ENCODE data around the gene AGK. TPM values are rescaled to one million over a fixed set of nuclear protein-coding genes. Genes with fewer than 3 reads are reported as not detected.
"Not testable (repeated sequence)": the region's sequence is repeated elsewhere in the genome, so short reads cannot be mapped to it uniquely, and the experiment has no call there.

Gene AGK
- total RNA-seq, 1 donor from 2014 or later = 15.3 TPM

DNA sequence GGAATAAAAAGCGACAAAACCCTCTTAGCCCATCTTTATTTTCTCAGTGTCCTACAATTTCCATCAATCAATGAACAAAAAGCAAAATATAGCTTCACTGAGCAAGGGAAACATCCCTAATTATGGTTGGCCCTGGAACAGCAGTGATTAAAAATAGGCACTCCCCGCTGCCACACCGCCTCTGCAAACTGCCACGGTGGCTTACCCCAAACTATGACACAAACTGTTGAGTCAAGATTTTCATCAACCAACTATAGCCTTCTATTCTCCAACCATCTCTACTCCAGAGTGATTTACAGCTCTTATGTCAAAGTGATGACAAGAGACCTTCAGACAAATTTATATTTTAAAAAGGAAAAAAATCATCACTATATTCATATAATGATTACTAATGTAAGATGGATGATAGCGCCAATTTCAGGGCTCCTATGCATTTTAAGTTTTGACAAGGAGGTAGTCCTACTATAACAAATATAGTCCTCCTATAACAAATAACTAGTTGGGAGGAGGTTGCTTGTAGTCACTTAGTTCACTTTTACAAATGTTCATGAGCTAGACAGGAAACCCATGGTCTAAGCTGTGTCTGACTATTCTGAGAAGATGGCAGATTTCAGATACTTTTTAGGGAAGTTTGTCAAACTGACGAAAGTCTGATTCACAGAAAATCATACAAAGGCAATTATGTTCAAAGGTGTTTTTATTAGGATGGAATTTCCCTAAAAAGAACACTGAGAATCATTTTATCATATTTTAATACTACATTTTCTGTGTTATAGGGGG lies 124.4 kb downstream of the AGK start:
- DNase-seq (ENCODE audit: low read depth in 2 of 2) = peak in 1 of 2 donors; percentile 70

GRCh38 chr7:141676618-141677017 lies 125.4 kb downstream of the AGK start:
- DNase-seq (ENCODE audit: low read depth in 2 of 2) = no peak

DNA sequence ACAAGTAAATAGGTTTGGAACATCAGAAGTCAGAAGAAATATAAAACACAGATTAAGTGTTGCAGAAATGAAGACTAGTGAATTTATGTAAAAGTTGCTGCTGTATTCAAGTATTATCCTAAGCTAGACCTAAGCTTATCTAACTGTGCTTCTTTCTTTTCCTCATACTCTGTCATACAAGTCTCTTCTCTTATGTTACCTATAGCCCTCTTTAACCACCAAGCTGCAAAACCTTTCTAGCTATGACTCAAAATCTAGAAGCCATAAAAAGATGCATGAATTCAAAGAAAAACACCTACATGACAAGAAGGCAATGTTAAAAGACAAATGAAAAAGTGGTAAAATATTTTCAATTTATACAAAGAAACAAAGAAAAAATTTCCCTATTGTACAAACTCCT lies 127.8 kb downstream of the AGK start:
- no peak for DNase-seq (ENCODE audit: low read depth in 2 of 2)

GRCh38 chr7:141685285-141686023 lies 134.2 kb downstream of the AGK start:
- DNase-seq (ENCODE audit: low read depth in 2 of 2) = no peak

DNA sequence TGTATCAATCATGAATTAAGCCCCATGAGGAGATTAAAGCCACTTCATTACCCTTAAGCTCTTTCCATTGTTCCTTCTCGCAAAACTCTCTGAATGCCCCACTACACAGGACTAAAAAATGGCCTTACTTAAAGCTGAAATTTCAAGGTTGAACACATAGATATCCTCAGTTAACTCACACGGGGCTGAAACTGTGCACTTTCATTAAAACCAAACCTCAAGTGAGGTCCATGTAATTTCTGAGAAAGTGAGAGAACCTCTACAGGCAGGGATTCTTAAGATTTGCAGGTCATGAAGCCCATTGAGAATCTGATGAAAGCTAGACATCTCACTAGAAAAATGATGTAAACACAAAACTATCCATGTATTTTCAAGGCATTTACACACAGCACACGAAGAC lies 134.9 kb downstream of the AGK start:
- DNase-seq (ENCODE audit: low read depth in 2 of 2) = no peak

- DNase-seq (ENCODE audit: low read depth in 2 of 2) = no peak
Measured at GRCh38 chr7:141686670-141687069, 135.5 kb downstream of the AGK start.

GRCh38 chr7:141688043-141688442 lies 136.8 kb downstream of the AGK start:
- no peak for DNase-seq (ENCODE audit: low read depth in 2 of 2)

GRCh38 chr7:141689072-141689825 lies 138.0 kb downstream of the AGK start:
- not testable (repeated sequence) for DNase-seq (ENCODE audit: low read depth in 2 of 2)

GRCh38 chr7:141691540-141691939 lies 140.3 kb downstream of the AGK start:
- DNase-seq (ENCODE audit: low read depth in 2 of 2) = no peak

- DNase-seq (ENCODE audit: low read depth in 2 of 2) = no peak
Measured at GRCh38 chr7:141691961-141692360, 140.8 kb downstream of the AGK start.

- DNase-seq (ENCODE audit: low read depth in 2 of 2) = no peak
Measured at GRCh38 chr7:141693082-141693481, 141.9 kb downstream of the AGK start.

GRCh38 chr7:141695803-141696289 lies 144.6 kb downstream of the AGK start:
- DNase-seq (ENCODE audit: low read depth in 2 of 2) = no peak

- peak; percentile 36 to 63 for DNase-seq (ENCODE audit: low read depth in 2 of 2)
Measured at GRCh38 chr7:141696348-141696747, 145.1 kb downstream of the AGK start.

DNA sequence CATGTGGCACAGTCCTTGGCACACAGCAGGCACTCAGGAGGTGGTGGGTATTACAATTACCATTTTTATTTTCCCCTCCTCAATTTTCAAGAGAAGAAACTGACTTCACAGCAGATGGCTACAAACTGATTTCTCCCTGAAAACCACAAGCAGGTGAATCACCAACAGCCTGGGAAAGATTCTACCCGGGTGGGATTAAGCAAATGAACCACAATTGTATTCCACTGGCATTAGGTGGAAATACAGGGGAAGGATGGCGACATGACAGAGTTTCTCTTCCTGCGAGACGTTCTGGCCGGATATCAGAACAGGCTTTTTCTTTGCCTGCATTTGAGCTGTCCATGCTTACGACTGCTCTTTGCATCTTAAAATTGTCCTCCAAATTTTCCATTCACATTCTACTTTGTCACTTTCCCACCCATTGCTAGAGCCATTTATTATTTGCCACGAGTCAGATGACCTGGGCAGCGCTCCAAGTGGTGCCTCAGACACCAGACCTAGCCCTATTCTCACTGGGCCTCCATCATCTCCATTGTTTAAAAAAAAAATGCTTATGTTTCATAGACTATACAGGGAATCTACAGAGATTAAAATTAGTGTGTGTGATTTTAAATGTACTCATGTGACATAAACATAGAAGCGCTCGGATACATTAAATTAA lies 146.1 kb downstream of the AGK start:
- peak; percentile 68 to 89 for DNase-seq (ENCODE audit: low read depth in 2 of 2)

DNA sequence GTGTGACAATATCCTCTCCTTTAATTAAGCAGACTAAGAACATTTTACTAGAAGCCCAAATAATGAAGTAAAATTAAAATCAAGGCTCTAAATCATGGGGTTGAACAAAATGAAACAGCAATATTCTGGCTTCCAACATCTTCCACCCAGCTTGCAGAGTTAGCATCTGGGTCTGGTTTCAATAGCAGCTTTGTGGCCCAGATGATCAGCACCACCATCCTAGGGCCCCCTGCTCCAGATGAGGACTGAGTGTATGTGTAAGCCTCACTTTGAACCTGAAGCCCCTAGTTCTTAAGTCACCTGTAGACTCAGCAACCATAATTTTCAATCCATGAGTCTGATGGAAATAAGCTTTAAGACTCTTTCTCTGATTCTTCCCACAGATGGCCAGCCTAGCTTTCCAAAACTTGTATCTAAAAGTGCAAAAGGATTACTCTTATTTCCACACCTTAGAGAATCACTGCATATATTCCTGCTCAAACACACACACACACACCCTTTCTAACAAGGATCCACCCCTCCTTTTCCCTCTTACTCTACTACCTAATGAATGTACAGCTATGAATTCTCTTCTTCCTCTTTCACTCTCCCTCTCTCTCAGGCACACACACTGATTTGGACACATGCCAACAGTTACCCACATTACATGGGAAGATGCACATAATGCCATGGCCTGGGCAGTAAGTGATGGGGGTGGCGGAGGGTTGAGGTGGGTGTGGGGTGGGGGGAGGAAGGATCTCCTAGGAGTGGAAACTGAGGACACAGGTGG lies 147.2 kb downstream of the AGK start:
- peak in 1 of 2 donors; percentile 31 for DNase-seq (ENCODE audit: low read depth in 2 of 2)

- no peak for DNase-seq (ENCODE audit: low read depth in 2 of 2)
Measured at GRCh38 chr7:141699860-141700259, 148.7 kb downstream of the AGK start.

DNA sequence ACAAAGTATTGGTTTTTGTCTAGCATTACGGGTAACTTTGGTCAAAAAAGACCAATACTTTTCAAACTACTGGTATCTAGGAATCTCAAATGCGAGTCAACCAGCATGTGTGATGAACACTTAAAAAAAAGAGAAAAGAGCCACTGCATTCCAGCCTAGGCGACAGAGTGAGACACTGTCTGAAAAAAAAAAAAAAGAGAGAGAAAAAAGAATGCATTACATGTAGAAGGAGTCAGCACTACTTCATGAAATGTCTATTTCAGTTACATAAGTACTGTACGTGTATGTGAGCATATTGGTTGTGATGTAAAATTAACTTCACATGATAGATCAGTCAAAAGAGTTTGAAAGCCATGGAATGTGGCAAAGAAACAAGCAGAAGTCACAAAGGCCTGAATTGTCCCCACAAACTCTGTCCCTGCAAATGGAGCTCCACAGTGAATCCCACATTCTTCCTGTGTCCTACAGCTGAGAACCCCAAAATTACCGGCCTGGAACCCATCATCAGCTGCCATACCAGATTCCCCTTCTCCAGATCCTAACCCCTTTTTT lies 149.2 kb downstream of the AGK start:
- DNase-seq (ENCODE audit: low read depth in 2 of 2) = no peak

- DNase-seq (ENCODE audit: low read depth in 2 of 2) = no peak
Measured at GRCh38 chr7:141700848-141701371, 149.7 kb downstream of the AGK start.

DNA sequence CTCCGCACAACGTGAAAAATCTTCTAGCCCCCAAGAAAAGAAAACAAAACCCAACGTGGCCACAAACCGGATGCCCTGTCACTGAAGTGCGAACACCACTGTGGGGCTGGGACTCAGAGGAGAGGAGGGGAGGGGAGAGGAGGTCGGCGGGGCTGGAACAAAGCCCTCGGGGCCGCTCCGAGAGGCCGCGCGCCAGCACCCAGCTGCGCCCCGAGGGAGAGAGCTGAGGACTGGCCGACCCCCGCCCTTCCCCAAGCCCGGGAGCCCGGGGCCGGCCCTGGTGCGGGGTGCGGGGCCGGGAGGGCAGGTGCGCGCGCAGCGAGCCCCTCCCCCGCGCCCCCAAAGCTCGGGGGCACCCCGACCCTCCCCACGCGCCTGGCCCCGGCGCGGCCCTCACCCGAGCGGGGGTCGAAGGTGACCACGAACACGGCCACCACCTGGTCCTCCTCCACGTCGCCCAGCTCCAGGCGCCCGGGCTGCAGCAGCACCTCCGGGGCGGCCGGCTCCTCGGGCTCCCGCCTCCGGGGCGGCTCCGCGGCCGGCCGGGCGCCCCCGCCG lies 150.4 kb downstream of the AGK start:
- DNase-seq (ENCODE audit: low read depth in 2 of 2) = peak; percentile 56 to 57

DNA sequence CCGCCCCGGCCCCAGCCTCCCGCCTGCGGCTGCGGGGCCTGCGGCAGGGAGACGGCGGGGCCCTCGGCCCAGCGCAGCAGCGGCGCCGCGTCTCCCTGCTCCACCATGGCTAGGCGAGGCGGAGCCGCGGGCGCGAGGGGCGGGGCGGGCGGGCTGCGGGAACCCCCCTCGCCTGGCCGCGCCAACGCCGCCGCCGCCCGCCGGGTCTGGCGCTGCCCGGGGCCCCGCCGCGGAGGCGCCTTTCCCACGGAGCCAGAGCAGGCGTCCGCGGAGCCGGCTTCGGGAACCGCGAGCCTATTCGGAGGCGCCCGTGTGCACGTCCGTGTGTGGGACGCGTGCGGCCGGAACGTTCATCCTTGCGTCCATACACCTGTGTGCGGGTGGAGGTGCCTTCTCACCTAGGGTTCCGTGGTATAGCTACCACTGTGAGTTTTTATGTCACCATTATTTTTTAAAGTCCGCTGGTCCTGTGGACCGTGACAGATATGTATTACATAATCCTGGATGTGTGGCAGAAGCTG lies 150.9 kb downstream of the AGK start, which contains the start of gene DENND11:
Gene DENND11, minus strand, starts transcription at position 120 of the 521 bp plus-strand sequence. Its CDS starts 13 bp downstream, at position 107.
- DNase-seq (ENCODE audit: low read depth in 2 of 2) = peak; percentile 56 to 69

Measured in lung microvascular endothelial cell (primary cell).